ENCODE results near the gene TUBB8B.
"Not testable (repeated sequence)": the region's sequence is repeated elsewhere in the genome, so short reads cannot be mapped to it uniquely, and the experiment has no call there.

TUBB8B gene

GRCh38 chr18:49176-49665, at the start of gene TUBB8B:
Gene TUBB8B, minus strand, starts transcription at chr18:49615. Its CDS starts 58 bp downstream, at chr18:49557.
- H3K4me1 ChIP-seq (ENCODE audit: control insufficient read depth, low read depth, low read length); H3K27me3 ChIP-seq (ENCODE audit: control insufficient read depth, insufficient read depth, low read length); H3K4me3 ChIP-seq (ENCODE audit: low read length); H3K9ac ChIP-seq (ENCODE audit: low read length); H3K36me3 ChIP-seq (ENCODE audit: control insufficient read depth, low read depth, low read length); H3K9me3 ChIP-seq (ENCODE audit: control insufficient read depth, low read depth, low read length); H3K27ac ChIP-seq (ENCODE audit: low read length): not testable (repeated sequence)

GRCh38 chr18:97252-97914, 48.0 kb upstream of the TUBB8B start:
- not testable (repeated sequence) for H3K27me3 ChIP-seq (ENCODE audit: control insufficient read depth, insufficient read depth, low read length); H3K27ac ChIP-seq (ENCODE audit: low read length); H3K4me1 ChIP-seq (ENCODE audit: control insufficient read depth, low read depth, low read length); H3K4me3 ChIP-seq (ENCODE audit: low read length); H3K9ac ChIP-seq (ENCODE audit: low read length); H3K36me3 ChIP-seq (ENCODE audit: control insufficient read depth, low read depth, low read length)
- peaks cover 11% of the 10 kb centered on the region for H3K9me3 ChIP-seq (ENCODE audit: control insufficient read depth, low read depth, low read length)

GRCh38 chr18:96767-97131, 47.3 kb upstream of the TUBB8B start:
- H3K27ac ChIP-seq (ENCODE audit: low read length); H3K4me1 ChIP-seq (ENCODE audit: control insufficient read depth, low read depth, low read length); H3K27me3 ChIP-seq (ENCODE audit: control insufficient read depth, insufficient read depth, low read length); H3K9ac ChIP-seq (ENCODE audit: low read length); H3K36me3 ChIP-seq (ENCODE audit: control insufficient read depth, low read depth, low read length); H3K4me3 ChIP-seq (ENCODE audit: low read length): not testable (repeated sequence)
- peaks cover 11% of the 10 kb centered on the region for H3K9me3 ChIP-seq (ENCODE audit: control insufficient read depth, low read depth, low read length)

- not testable (repeated sequence) for H3K27ac ChIP-seq (ENCODE audit: low read length); H3K9ac ChIP-seq (ENCODE audit: low read length); H3K36me3 ChIP-seq (ENCODE audit: control insufficient read depth, low read depth, low read length); H3K4me1 ChIP-seq (ENCODE audit: control insufficient read depth, low read depth, low read length); H3K4me3 ChIP-seq (ENCODE audit: low read length); H3K27me3 ChIP-seq (ENCODE audit: control insufficient read depth, insufficient read depth, low read length)
- peaks cover 11% of the 10 kb centered on the region for H3K9me3 ChIP-seq (ENCODE audit: control insufficient read depth, low read depth, low read length)
Observed at GRCh38 chr18:96101-96766, 46.8 kb upstream of the TUBB8B start.

- H3K9ac ChIP-seq (ENCODE audit: low read length); H3K27me3 ChIP-seq (ENCODE audit: control insufficient read depth, insufficient read depth, low read length); H3K9me3 ChIP-seq (ENCODE audit: control insufficient read depth, low read depth, low read length); H3K27ac ChIP-seq (ENCODE audit: low read length); H3K4me3 ChIP-seq (ENCODE audit: low read length); H3K4me1 ChIP-seq (ENCODE audit: control insufficient read depth, low read depth, low read length); H3K36me3 ChIP-seq (ENCODE audit: control insufficient read depth, low read depth, low read length): not testable (repeated sequence)
Observed at GRCh38 chr18:95580-95979, 46.2 kb upstream of the TUBB8B start.

GRCh38 chr18:93897-94408, 44.5 kb upstream of the TUBB8B start:
- peaks cover 10% of the 10 kb centered on the region for H3K9me3 ChIP-seq (ENCODE audit: control insufficient read depth, low read depth, low read length)
- not testable (repeated sequence) for H3K36me3 ChIP-seq (ENCODE audit: control insufficient read depth, low read depth, low read length); H3K27me3 ChIP-seq (ENCODE audit: control insufficient read depth, insufficient read depth, low read length); H3K4me3 ChIP-seq (ENCODE audit: low read length); H3K4me1 ChIP-seq (ENCODE audit: control insufficient read depth, low read depth, low read length); H3K9ac ChIP-seq (ENCODE audit: low read length); H3K27ac ChIP-seq (ENCODE audit: low read length)

- H3K36me3 ChIP-seq (ENCODE audit: control insufficient read depth, low read depth, low read length); H3K27me3 ChIP-seq (ENCODE audit: control insufficient read depth, insufficient read depth, low read length); H3K27ac ChIP-seq (ENCODE audit: low read length); H3K9me3 ChIP-seq (ENCODE audit: control insufficient read depth, low read depth, low read length); H3K4me1 ChIP-seq (ENCODE audit: control insufficient read depth, low read depth, low read length); H3K9ac ChIP-seq (ENCODE audit: low read length); H3K4me3 ChIP-seq (ENCODE audit: low read length): not testable (repeated sequence)
Observed at GRCh38 chr18:91561-91960, 42.1 kb upstream of the TUBB8B start.

- not testable (repeated sequence) for H3K9me3 ChIP-seq (ENCODE audit: control insufficient read depth, low read depth, low read length); H3K27me3 ChIP-seq (ENCODE audit: control insufficient read depth, insufficient read depth, low read length); H3K4me3 ChIP-seq (ENCODE audit: low read length); H3K9ac ChIP-seq (ENCODE audit: low read length); H3K4me1 ChIP-seq (ENCODE audit: control insufficient read depth, low read depth, low read length); H3K27ac ChIP-seq (ENCODE audit: low read length); H3K36me3 ChIP-seq (ENCODE audit: control insufficient read depth, low read depth, low read length)
Observed at GRCh38 chr18:90396-91193, 41.2 kb upstream of the TUBB8B start.

GRCh38 chr18:89124-89523, 39.7 kb upstream of the TUBB8B start:
- H3K9ac ChIP-seq (ENCODE audit: low read length); H3K27me3 ChIP-seq (ENCODE audit: control insufficient read depth, insufficient read depth, low read length); H3K27ac ChIP-seq (ENCODE audit: low read length); H3K4me1 ChIP-seq (ENCODE audit: control insufficient read depth, low read depth, low read length); H3K4me3 ChIP-seq (ENCODE audit: low read length); H3K36me3 ChIP-seq (ENCODE audit: control insufficient read depth, low read depth, low read length): not testable (repeated sequence)
- peaks cover 10% of the 10 kb centered on the region for H3K9me3 ChIP-seq (ENCODE audit: control insufficient read depth, low read depth, low read length)

- H3K4me1 ChIP-seq (ENCODE audit: control insufficient read depth, low read depth, low read length); H3K9me3 ChIP-seq (ENCODE audit: control insufficient read depth, low read depth, low read length); H3K9ac ChIP-seq (ENCODE audit: low read length); H3K4me3 ChIP-seq (ENCODE audit: low read length); H3K27ac ChIP-seq (ENCODE audit: low read length); H3K36me3 ChIP-seq (ENCODE audit: control insufficient read depth, low read depth, low read length); H3K27me3 ChIP-seq (ENCODE audit: control insufficient read depth, insufficient read depth, low read length): not testable (repeated sequence)
Observed at GRCh38 chr18:84801-85200, 35.4 kb upstream of the TUBB8B start.

GRCh38 chr18:82626-83209, 33.3 kb upstream of the TUBB8B start:
- H3K4me3 ChIP-seq (ENCODE audit: low read length); H3K9ac ChIP-seq (ENCODE audit: low read length); H3K36me3 ChIP-seq (ENCODE audit: control insufficient read depth, low read depth, low read length); H3K27me3 ChIP-seq (ENCODE audit: control insufficient read depth, insufficient read depth, low read length); H3K9me3 ChIP-seq (ENCODE audit: control insufficient read depth, low read depth, low read length); H3K4me1 ChIP-seq (ENCODE audit: control insufficient read depth, low read depth, low read length); H3K27ac ChIP-seq (ENCODE audit: low read length): not testable (repeated sequence)

Data from iPS-18a (cell line).